ENCODE measurements around the gene SPTY2D1. TPM values are rescaled to one million over a fixed set of nuclear protein-coding genes. Genes with fewer than 3 reads are reported as not detected.
"Not testable (repeated sequence)": the region's sequence is repeated elsewhere in the genome, so short reads cannot be mapped to it uniquely, and the experiment has no call there.

Gene SPTY2D1
- total RNA-seq, 1 donor from 2014 or later, result 22.0 TPM

GRCh38 chr11:18671246-18671645, 37.1 kb upstream of the SPTY2D1 start:
- ATAC-seq (ENCODE audit: low read depth) (no peak), DNase-seq (no peak)
- peaks cover 2% of the 10 kb centered on the region for H3K4me1 Mint-ChIP-seq
- ChIA-PET CTCF (no interaction called here), POLR2A (no interaction called here)
- TF ChIP-seq CTCF (IDR thresholded peaks at IDR 0.05), result no peak
- no peak overlapping the region for H3K27ac Mint-ChIP-seq
- H3K4me3 Mint-ChIP-seq, result no peak overlapping the region
- intact Hi-C loops (cut with micrococcal nuclease), result no loop called here
- H3K27me3 Mint-ChIP-seq, result peaks cover 9% of the 10 kb centered on the region
- H3K9me3 Mint-ChIP-seq, result no peaks in the 10 kb centered on the region
- H3K36me3 Mint-ChIP-seq (ENCODE audit: low read depth), result no peaks in the 10 kb centered on the region

GRCh38 chr11:18669711-18670110, 35.6 kb upstream of the SPTY2D1 start:
- ChIA-PET POLR2A (no interaction called here), CTCF (no interaction called here)
- H3K36me3 Mint-ChIP-seq (ENCODE audit: low read depth), result no peaks in the 10 kb centered on the region
- ATAC-seq (ENCODE audit: low read depth) (no peak), DNase-seq (no peak)
- intact Hi-C loops (cut with micrococcal nuclease), result no loop called here
- no peak overlapping the region for H3K4me3 Mint-ChIP-seq
- no peak for TF ChIP-seq CTCF (IDR thresholded peaks at IDR 0.05)
- no peak overlapping the region for H3K27ac Mint-ChIP-seq
- no peaks in the 10 kb centered on the region for H3K9me3 Mint-ChIP-seq
- peaks cover 2% of the 10 kb centered on the region for H3K4me1 Mint-ChIP-seq
- H3K27me3 Mint-ChIP-seq, result peaks cover 9% of the 10 kb centered on the region

- ChIA-PET CTCF (no interaction called here), POLR2A (no interaction called here)
- H3K36me3 Mint-ChIP-seq (ENCODE audit: low read depth), result no peaks in the 10 kb centered on the region
- no peak for ATAC-seq (ENCODE audit: low read depth)
- DNase-seq, result no peak
- H3K4me3 Mint-ChIP-seq, result no peak overlapping the region
- no peak overlapping the region for H3K27ac Mint-ChIP-seq
- no peak for TF ChIP-seq CTCF (IDR thresholded peaks at IDR 0.05)
- H3K9me3 Mint-ChIP-seq, result no peaks in the 10 kb centered on the region
- H3K4me1 Mint-ChIP-seq, result peaks cover 2% of the 10 kb centered on the region
- H3K27me3 Mint-ChIP-seq, result peaks cover 9% of the 10 kb centered on the region
- intact Hi-C loops (cut with micrococcal nuclease), result no loop called here
Measured at GRCh38 chr11:18669219-18669596, 35.1 kb upstream of the SPTY2D1 start.

GRCh38 chr11:18668131-18668530, 34.0 kb upstream of the SPTY2D1 start:
- no peaks in the 10 kb centered on the region for H3K9me3 Mint-ChIP-seq
- H3K4me1 Mint-ChIP-seq, result peaks cover 2% of the 10 kb centered on the region
- ATAC-seq (ENCODE audit: low read depth), result no peak
- no peak overlapping the region for H3K4me3 Mint-ChIP-seq
- CTCF ChIA-PET, result no interaction called here
- H3K27me3 Mint-ChIP-seq, result peaks cover 9% of the 10 kb centered on the region
- no peaks in the 10 kb centered on the region for H3K36me3 Mint-ChIP-seq (ENCODE audit: low read depth)
- intact Hi-C loops (cut with micrococcal nuclease), result no loop called here
- no peak for DNase-seq
- POLR2A ChIA-PET, result no interaction called here
- H3K27ac Mint-ChIP-seq, result no peak overlapping the region
- TF ChIP-seq CTCF (IDR thresholded peaks at IDR 0.05), result no peak

GRCh38 chr11:18665353-18665872, 31.3 kb upstream of the SPTY2D1 start:
- H3K4me3 Mint-ChIP-seq; intact Hi-C loops (cut with micrococcal nuclease); ATAC-seq (ENCODE audit: low read depth); DNase-seq; H3K36me3 Mint-ChIP-seq (ENCODE audit: low read depth); H3K9me3 Mint-ChIP-seq; CTCF ChIA-PET; H3K27ac Mint-ChIP-seq; H3K4me1 Mint-ChIP-seq; POLR2A ChIA-PET: not testable (repeated sequence)
- peaks cover 14% of the 10 kb centered on the region for H3K27me3 Mint-ChIP-seq

GRCh38 chr11:18657673-18658072, 23.5 kb upstream of the SPTY2D1 start:
- no peak for DNase-seq
- TF ChIP-seq CTCF (IDR thresholded peaks at IDR 0.05), result no peak
- no peak overlapping the region for H3K27ac Mint-ChIP-seq
- H3K4me1 Mint-ChIP-seq, result no peaks in the 10 kb centered on the region
- ATAC-seq (ENCODE audit: low read depth), result no peak
- intact Hi-C loops (cut with micrococcal nuclease), result no loop called here
- H3K36me3 Mint-ChIP-seq (ENCODE audit: low read depth), result no peaks in the 10 kb centered on the region
- H3K9me3 Mint-ChIP-seq, result no peaks in the 10 kb centered on the region
- CTCF ChIA-PET, result no interaction called here
- peaks cover 29% of the 10 kb centered on the region for H3K27me3 Mint-ChIP-seq
- H3K4me3 Mint-ChIP-seq, result no peak overlapping the region
- POLR2A ChIA-PET, result no interaction called here

Data from activated B cell treated with CpG ODN at 0.5 μM for 24 hours (primary cell).